HG03354 (cell line): ENCODE results near the gene CC2D1B.

Experiments
- ATAC-seq: cut with Tn5 transposase; IDR thresholded peaks from one replicate; pipeline ENCODE4 v1.9.1; 2021; ENCODE audit warnings: mild to moderate bottlenecking; ENCODE audit not compliant: unreplicated experiment, poor library complexity, severe bottlenecking

Gene CC2D1B

GRCh38 chr1:52364235-52364839 is 1.7 kb downstream of the CC2D1B start:
- ATAC-seq, result no peak

- ATAC-seq, result no peak
Observed at GRCh38 chr1:52360595-52360968, 5.4 kb downstream of the CC2D1B start.

- no peak for ATAC-seq
Observed at GRCh38 chr1:52359676-52360594, 6.1 kb downstream of the CC2D1B start.

GRCh38 chr1:52358851-52359497 is 7.0 kb downstream of the CC2D1B start:
- ATAC-seq, result no peak

- ATAC-seq, result no peak
Observed at GRCh38 chr1:52357397-52357796, 8.6 kb downstream of the CC2D1B start.

GRCh38 chr1:52356818-52357355 is 9.1 kb downstream of the CC2D1B start:
- no peak for ATAC-seq

GRCh38 chr1:52355847-52356505 is 10.0 kb downstream of the CC2D1B start:
- ATAC-seq, result no peak

GRCh38 chr1:52355436-52355835 is 10.6 kb downstream of the CC2D1B start:
- ATAC-seq, result no peak

GRCh38 chr1:52352690-52353089 is 13.3 kb downstream of the CC2D1B start:
- ATAC-seq, result no peak

GRCh38 chr1:52348704-52349300 is 17.2 kb downstream of the CC2D1B start:
- no peak for ATAC-seq

GRCh38 chr1:52346653-52347052 is 19.4 kb downstream of the CC2D1B start:
- no peak for ATAC-seq

GRCh38 chr1:52345252-52345651 is 20.8 kb downstream of the CC2D1B start:
- ATAC-seq, result no peak

- no peak for ATAC-seq
Observed at GRCh38 chr1:52343979-52344378, 22.0 kb downstream of the CC2D1B start.

GRCh38 chr1:52341655-52342260 is 24.2 kb downstream of the CC2D1B start:
- ATAC-seq, result no peak

- no peak for ATAC-seq
Observed at GRCh38 chr1:52337439-52337838, 28.6 kb downstream of the CC2D1B start.

GRCh38 chr1:52334906-52335528 is 31.0 kb downstream of the CC2D1B start:
- ATAC-seq, result no peak

- ATAC-seq, result no peak
Observed at GRCh38 chr1:52332411-52332810, 33.6 kb downstream of the CC2D1B start.

GRCh38 chr1:52328615-52329014 is 37.4 kb downstream of the CC2D1B start:
- no peak for ATAC-seq

GRCh38 chr1:52325786-52326185 is 40.2 kb downstream of the CC2D1B start:
- ATAC-seq, result no peak
